Naive B cell (primary cell): Measurements from ENCODE around the gene GOLGA8N. TPM values are rescaled to one million over a fixed set of nuclear protein-coding genes. Genes with fewer than 3 reads are reported as not detected.

Source experiments
- polyA plus RNA-seq, 6 donors: library from polyadenylated mRNA; unstranded; fragments of 300-500 nt; fragmentation: Illumina TruSeq; gene quantifications; one replicate each; pipeline ENCODE4 v1.2.3, GENCODE V29; 2021; ENCODE audit warnings: low read depth in 6 of 6

GOLGA8N gene
- polyA plus RNA-seq, 6 donors from 2014 or later, result 0.13 to 0.34 (median 0.18) TPM; not detected in 3

Other genes with a start within 250 kb of the GOLGA8N start
- gene GOLGA8K, start 190.2 kb upstream of the GOLGA8N start, polyA plus RNA-seq, result not detected
- gene GOLGA8O, start 137.8 kb upstream of the GOLGA8N start, polyA plus RNA-seq, result not detected
- 1 to 10 TPM in 4 of 6 donors, under 1 TPM in 1, not detected in 1; 0.76 to 3.4 (median 1.8) TPM for gene ARHGAP11A, start 22.0 kb downstream of the GOLGA8N start, polyA plus RNA-seq
- gene SCG5, start 48.3 kb downstream of the GOLGA8N start, polyA plus RNA-seq, result under 1 TPM in 1 of 6 donors, not detected in 5; 0.39 TPM
- not detected for gene GREM1, start 124.5 kb downstream of the GOLGA8N start, polyA plus RNA-seq